Uterus (tissue), 4 donors: Measurements from ENCODE around the gene PCDH10. TPM values are rescaled to one million over a fixed set of nuclear protein-coding genes. Genes with fewer than 3 reads are reported as not detected.

ENCODE experiments used
- DNase-seq, 2 donors: peaks; one replicate each; pipeline ENCODE4 v3.0.0-alpha.2; 2019 to 2020
- H3K27ac ChIP-seq, 2 donors: fragments of 200-600 bp; sonication (generic); 1 replicate in 1 of 2; 2 replicates in 1 of 2; pipeline ENCODE4 v1.5.1; 2016 to 2018
- H3K27me3 ChIP-seq, 2 donors: fragments of 200-600 bp; sonication (generic); one replicate each; pipeline ENCODE4 v1.5.1; 2018 to 2019; ENCODE audit warnings: control low read depth in 1 of 2
- H3K36me3 ChIP-seq, 2 donors: fragments of 200-600 bp; sonication (generic); one replicate each; pipeline ENCODE4 v1.5.1; 2019; ENCODE audit warnings: control low read depth in 1 of 2
- H3K4me1 ChIP-seq, 2 donors: fragments of 200-600 bp; sonication (generic); one replicate each; pipeline ENCODE4 v1.5.1; 2018 to 2019; ENCODE audit warnings: control low read depth in 1 of 2
- H3K4me3 ChIP-seq, 2 donors: fragments of 200-600 bp; sonication (generic); 1 replicate in 1 of 2; 2 replicates in 1 of 2; pipeline ENCODE4 v1.5.1; 2018 to 2019; ENCODE audit warnings: mild to moderate bottlenecking in 1 of 2
- H3K9me3 ChIP-seq, 2 donors: fragments of 200-600 bp; sonication (generic); one replicate each; pipeline ENCODE4 v1.5.1; 2019; ENCODE audit warnings: control low read depth in 1 of 2
- POLR2A ChIP-seq, 2 donors: fragments of 450-650 bp; IDR thresholded peaks; one replicate each; pipeline ENCODE4 v1.6.1; 2016; ENCODE audit warnings: antibody characterized with exemption in 2 of 2, mild to moderate bottlenecking in 1 of 2, moderate library complexity in 1 of 2
- intact Hi-C: fragments of 100-400 bp; cut with DNase I; formaldehyde crosslinking; loops from one replicate; pipeline ENCODE4 v1.15.1; 2023; ENCODE audit warnings: low total_unique reads
- total RNA-seq, 4 donors: library from RNA; depleted of rRNA in 3 of 4; stranded (reverse); fragments of >200 nt in 3 of 4; gene quantifications; one replicate each; pipeline versions ENCODE4 v1.1.0 to v1.2.4, GENCODE V29; 2014 to 2023
- TF ChIP-seq, protein P1 (sequence below), 4 experiments: fragments of 200-600 bp in 2 of 4; fragments of 450-650 bp in 2 of 4; sonication (generic) in 2 of 4; IDR thresholded peaks; one replicate each; pipeline ENCODE4 v1.5.1; 2016 to 2019; ENCODE audit warnings: antibody characterized with exemption in 4 of 4, mild to moderate bottlenecking in 2 of 4, moderate library complexity in 1 of 4
- donor health status: DM: yes; HTN: yes; CAD: no.

Gene PCDH10
- total RNA-seq, 4 donors from 2014 or later, result 0.29 to 19.6 (median 3.1) TPM; not detected in 1

DNA sequence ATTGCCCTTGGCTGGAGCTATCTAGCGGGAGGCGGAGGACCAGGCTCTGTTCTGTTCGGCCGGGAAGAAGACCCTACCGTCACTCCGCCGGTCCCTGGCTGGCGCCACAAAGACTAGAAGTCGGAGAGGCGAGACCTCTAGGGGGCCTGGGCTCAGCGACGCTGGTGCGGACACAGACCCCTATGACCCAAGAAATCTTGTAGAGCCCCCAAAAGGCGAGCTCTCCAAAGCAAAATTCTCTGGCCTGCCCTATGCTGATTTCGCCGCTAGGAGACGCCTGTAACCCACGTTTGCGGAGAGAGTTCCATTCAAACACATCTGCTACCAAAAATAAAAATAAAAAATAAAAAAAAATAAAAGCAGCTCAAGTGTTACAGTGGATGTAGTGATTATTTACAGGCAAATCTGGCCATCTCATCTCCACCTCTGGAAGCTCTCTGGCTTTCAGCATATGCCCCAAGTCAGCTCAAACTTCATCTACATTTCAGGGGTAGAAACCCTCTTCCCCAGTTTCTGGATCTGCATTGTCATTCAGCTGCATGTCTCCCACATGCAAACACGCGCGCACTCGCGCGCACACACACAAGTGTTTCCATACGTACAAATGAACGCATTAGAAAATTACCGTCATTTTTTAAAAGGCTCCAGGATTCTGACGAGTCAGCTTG, 2.4 kb upstream of the PCDH10 start:
- H3K27me3 ChIP-seq, result peaks cover 0 to 33% of the 10 kb centered on the region in 2 donors
- peak overlapping the region; percentile 4 to 43 for H3K4me3 ChIP-seq
- no peak overlapping the region for H3K27ac ChIP-seq
- H3K36me3 ChIP-seq, result no peaks in the 10 kb centered on the region
- intact Hi-C loops, result no loop called here
- peak; percentile 25 to 44 for DNase-seq
- no peaks in the 10 kb centered on the region for H3K9me3 ChIP-seq
- H3K4me1 ChIP-seq, result peaks cover 0 to 19% of the 10 kb centered on the region in 2 donors
- TF ChIP-seq POLR2A (IDR thresholded peaks at IDR 0.05), result no peak
- TF ChIP-seq, protein P1, sequence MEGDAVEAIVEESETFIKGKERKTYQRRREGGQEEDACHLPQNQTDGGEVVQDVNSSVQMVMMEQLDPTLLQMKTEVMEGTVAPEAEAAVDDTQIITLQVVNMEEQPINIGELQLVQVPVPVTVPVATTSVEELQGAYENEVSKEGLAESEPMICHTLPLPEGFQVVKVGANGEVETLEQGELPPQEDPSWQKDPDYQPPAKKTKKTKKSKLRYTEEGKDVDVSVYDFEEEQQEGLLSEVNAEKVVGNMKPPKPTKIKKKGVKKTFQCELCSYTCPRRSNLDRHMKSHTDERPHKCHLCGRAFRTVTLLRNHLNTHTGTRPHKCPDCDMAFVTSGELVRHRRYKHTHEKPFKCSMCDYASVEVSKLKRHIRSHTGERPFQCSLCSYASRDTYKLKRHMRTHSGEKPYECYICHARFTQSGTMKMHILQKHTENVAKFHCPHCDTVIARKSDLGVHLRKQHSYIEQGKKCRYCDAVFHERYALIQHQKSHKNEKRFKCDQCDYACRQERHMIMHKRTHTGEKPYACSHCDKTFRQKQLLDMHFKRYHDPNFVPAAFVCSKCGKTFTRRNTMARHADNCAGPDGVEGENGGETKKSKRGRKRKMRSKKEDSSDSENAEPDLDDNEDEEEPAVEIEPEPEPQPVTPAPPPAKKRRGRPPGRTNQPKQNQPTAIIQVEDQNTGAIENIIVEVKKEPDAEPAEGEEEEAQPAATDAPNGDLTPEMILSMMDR (IDR thresholded peaks at IDR 0.05), result peak; percentile 48 to 85 (median 74)

DNA sequence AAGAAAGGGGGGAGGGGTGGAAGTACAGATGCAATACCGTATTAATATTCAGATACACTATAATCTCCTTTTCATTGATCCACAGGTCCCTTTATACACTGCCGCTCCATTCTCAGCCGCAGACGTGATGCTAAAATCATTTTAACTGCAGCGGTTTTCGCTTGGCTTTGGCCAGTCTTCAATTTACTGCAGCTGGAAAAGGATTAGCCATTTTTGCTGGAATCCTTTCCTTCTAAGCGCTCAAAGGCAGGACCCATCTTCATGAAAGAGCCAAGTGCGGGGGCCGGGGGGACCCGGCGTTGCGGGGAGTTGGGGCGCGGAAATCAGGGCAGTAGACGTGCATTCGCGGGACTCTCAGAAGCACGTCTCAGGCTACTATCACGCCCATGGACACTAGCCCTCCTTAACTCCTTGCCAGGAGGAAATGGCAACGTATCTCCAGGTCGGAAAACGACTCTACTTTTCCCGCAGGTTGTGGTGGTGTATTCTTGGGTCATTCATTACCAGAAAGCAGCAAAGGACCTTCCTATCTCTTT, 1.7 kb upstream of the PCDH10 start:
- no peaks in the 10 kb centered on the region for H3K9me3 ChIP-seq
- TF ChIP-seq, protein P1 (IDR thresholded peaks at IDR 0.05), result no peak
- no peak for TF ChIP-seq POLR2A (IDR thresholded peaks at IDR 0.05)
- intact Hi-C loops, result no loop called here
- H3K27me3 ChIP-seq, result peaks cover 0 to 32% of the 10 kb centered on the region in 2 donors
- H3K36me3 ChIP-seq, result no peaks in the 10 kb centered on the region
- H3K4me1 ChIP-seq, result peaks cover 0 to 19% of the 10 kb centered on the region in 2 donors
- no peak for DNase-seq
- H3K27ac ChIP-seq, result no peak overlapping the region
- peak overlapping the region; percentile 32 to 43 for H3K4me3 ChIP-seq

DNA sequence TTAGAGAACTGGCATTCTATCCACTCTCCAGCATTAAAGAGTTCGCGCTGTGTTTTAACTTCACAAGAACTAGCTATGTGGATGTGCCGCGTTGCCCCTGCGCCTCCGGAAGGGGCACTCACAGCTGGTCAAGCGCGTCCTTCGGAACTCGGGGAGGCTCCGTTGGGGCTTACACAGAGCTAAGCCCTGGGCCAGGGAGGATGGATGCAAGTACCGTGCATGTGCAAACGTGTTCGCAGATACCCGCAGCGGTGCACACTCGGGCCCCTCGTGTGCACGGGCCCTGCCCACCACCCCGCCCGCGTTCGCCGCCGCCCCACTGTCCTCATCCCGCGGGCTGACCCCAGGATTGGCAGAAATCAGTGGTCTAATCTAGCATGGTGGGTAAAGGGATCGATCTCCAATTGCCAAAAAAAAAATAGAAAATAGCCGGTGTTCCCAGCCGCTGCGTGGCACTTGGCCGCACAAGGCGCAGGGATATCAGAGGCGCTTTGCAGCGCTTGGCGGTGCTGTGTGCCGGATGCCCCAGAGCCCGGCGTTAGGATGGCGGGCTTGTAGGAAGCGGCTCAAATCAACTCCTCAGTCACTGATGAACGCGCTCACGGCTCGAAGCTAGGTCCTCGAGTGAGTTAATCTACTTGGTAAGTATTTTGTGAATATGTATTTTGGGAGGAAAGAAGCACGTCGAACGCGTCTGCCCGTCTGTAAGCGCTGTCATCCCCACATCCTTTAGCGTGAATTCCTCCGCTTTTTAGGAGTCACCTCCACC, 989 bp upstream of the PCDH10 start:
- TF ChIP-seq, protein P1 (IDR thresholded peaks at IDR 0.05), result peak in 1 of 4 experiments; percentile 16
- TF ChIP-seq POLR2A (IDR thresholded peaks at IDR 0.05), result no peak
- peak in 1 of 2 donors; percentile 18 for DNase-seq
- intact Hi-C loops, result no loop called here
- Histone ChIP-seq H3K27ac (no peak overlapping the region), H3K36me3 (no peaks in the 10 kb centered on the region), H3K27me3 (peaks cover 0 to 28% of the 10 kb centered on the region in 2 donors), H3K4me3 (peak overlapping the region; percentile 32 to 43), H3K4me1 (peaks cover 0 to 19% of the 10 kb centered on the region in 2 donors), H3K9me3 (no peaks in the 10 kb centered on the region)

DNA sequence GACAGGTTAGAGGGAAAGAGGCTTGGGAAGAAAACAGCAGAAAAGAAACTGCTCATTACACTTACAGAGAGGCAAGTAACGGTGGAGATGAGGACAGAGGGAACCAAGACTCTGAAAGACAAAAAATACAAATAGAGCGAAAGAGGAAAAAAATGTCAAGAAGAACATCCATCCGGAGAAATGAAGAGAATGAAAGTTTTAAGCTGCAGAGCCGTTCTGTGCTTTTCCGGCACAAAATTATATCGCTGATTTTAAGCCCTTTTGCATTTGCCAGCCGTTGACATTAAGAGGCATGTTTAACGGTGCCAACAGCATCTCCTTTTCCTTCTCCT, 236 bp downstream of the PCDH10 start:
- DNase-seq, result no peak
- peak overlapping the region; percentile 32 to 43 for H3K4me3 ChIP-seq
- peaks cover 0 to 31% of the 10 kb centered on the region in 2 donors for H3K27me3 ChIP-seq
- H3K4me1 ChIP-seq, result peaks cover 0 to 19% of the 10 kb centered on the region in 2 donors
- TF ChIP-seq POLR2A (IDR thresholded peaks at IDR 0.05), result no peak
- TF ChIP-seq, protein P1 (IDR thresholded peaks at IDR 0.05), result no peak
- H3K9me3 ChIP-seq, result no peaks in the 10 kb centered on the region
- intact Hi-C loops, result no loop called here
- H3K36me3 ChIP-seq, result no peaks in the 10 kb centered on the region
- H3K27ac ChIP-seq, result no peak overlapping the region
